Measurements from ENCODE around the gene RC3H2. TPM values are rescaled to one million over a fixed set of nuclear protein-coding genes. Genes with fewer than 3 reads are reported as not detected.

Gene RC3H2
- total and polyA plus RNA-seq, 2 experiments from 2014 or later: 17.8 to 43.7 TPM

DNA sequence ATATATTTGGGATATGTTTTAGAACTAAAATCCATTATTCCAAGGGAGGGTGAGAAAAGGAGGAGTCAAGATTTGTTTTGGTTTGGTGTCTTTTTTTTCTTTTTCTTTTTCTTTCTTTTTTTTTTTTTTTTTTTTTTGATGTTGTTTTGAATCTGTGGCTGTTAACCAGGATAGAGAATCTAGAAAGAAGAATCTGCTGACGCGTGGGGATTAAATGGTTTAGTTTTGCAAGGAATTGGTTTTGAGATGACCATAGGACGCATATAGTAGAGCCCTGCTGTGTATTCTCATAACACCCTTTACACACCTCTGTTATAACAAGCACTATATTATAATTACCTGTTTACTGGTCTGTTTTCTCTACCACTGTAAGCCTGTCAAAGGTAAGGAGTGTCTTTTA lies 45.1 kb upstream of the RC3H2 start:
- Histone ChIP-seq H3K9me3 (ENCODE audit: low read depth) (no peaks in the 10 kb centered on the region), H3K27me3 (no peaks in the 10 kb centered on the region), H3K9me2 (replicated peaks; ENCODE audit: insufficient read depth) (no peaks in the 10 kb centered on the region), H3K4me3 (no peak overlapping the region), H3K4me2 (no peak overlapping the region), H3K79me2 (peaks cover 100% of the 10 kb centered on the region), H3K27ac (no peak overlapping the region), H2AFZ (no peak overlapping the region), H4K20me1 (ENCODE audit: insufficient read depth, poor library complexity, severe bottlenecking) (peaks cover 86% of the 10 kb centered on the region), H3K4me1 (ENCODE audit: insufficient read depth) (peaks cover 16% of the 10 kb centered on the region), H3K36me3 (replicated peaks; ENCODE audit: insufficient read depth, low read depth) (no peaks in the 10 kb centered on the region)
- 98% methylated on average over 3 of the region's 3 CpGs for WGBS (ENCODE audit: low lambda C conversion rate, missing lambda C conversion rate)
- DNase-seq (ENCODE audit: low spot score): no peak
- TF ChIP-seq EZH2phosphoT487 (IDR thresholded peaks at IDR 0.05; ENCODE audit: low read depth, severe bottlenecking, unreplicated experiment) (no peak), CTCF (IDR thresholded peaks at IDR 0.05; ENCODE audit: poor library complexity) (no peak), EZH2 (IDR thresholded peaks at IDR 0.05; ENCODE audit: borderline replicate concordance) (no peak)

DNA sequence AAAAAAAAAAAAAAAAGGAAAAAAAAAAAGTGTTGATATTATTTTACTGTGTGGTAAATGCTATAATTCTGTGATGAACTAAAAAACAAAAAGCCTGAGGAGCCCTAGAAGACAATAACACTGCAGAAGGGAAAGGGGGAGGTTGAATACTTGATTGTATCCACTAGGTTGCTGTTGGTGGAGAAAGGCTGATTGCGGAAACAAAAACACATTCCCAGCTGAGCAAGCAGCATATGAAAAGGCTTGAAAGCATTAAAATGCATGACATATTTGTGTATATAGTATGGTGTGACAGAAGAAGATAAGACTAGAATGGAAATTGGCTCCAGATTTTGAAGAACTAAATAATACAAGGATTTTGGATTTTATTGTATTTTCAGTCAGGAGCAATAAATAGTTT lies 44.5 kb upstream of the RC3H2 start:
- Histone ChIP-seq H3K79me2 (peaks cover 100% of the 10 kb centered on the region), H3K27me3 (no peaks in the 10 kb centered on the region), H2AFZ (no peak overlapping the region), H3K4me3 (no peak overlapping the region), H3K4me2 (no peak overlapping the region), H4K20me1 (ENCODE audit: insufficient read depth, poor library complexity, severe bottlenecking) (peaks cover 84% of the 10 kb centered on the region), H3K9me3 (ENCODE audit: low read depth) (no peaks in the 10 kb centered on the region), H3K9me2 (replicated peaks; ENCODE audit: insufficient read depth) (no peaks in the 10 kb centered on the region), H3K36me3 (replicated peaks; ENCODE audit: insufficient read depth, low read depth) (no peaks in the 10 kb centered on the region), H3K27ac (no peak overlapping the region), H3K4me1 (ENCODE audit: insufficient read depth) (peaks cover 16% of the 10 kb centered on the region)
- TF ChIP-seq CTCF (IDR thresholded peaks at IDR 0.05; ENCODE audit: poor library complexity) (no peak), EZH2 (IDR thresholded peaks at IDR 0.05; ENCODE audit: borderline replicate concordance) (no peak), EZH2phosphoT487 (IDR thresholded peaks at IDR 0.05; ENCODE audit: low read depth, severe bottlenecking, unreplicated experiment) (no peak)
- WGBS (ENCODE audit: low lambda C conversion rate, missing lambda C conversion rate): 91% methylated on average over 1 of the region's 1 CpG
- no peak for DNase-seq (ENCODE audit: low spot score)

DNA sequence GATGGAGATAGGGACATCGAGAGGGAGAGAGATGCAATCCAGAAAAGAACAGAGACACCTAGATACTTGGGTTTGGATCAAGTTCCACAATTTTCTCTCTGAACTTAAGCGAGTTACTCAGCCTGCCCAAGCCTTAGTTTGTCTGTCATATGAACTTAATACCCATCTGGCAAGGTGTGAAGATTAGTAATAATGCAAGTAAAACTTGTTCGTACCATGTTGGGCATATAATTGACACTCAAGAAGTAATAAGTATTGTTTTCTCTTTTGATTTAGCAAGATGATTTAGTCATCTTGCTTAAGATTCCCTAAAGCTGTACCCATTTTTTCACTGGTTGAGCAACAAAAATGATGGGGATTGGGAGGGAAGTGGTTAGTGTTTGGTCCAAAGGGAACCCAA lies 43.2 kb upstream of the RC3H2 start:
- H3K9me3 ChIP-seq (ENCODE audit: low read depth): no peaks in the 10 kb centered on the region
- H3K27me3 ChIP-seq: no peaks in the 10 kb centered on the region
- H3K27ac ChIP-seq: peak overlapping the region; percentile 50
- WGBS (ENCODE audit: low lambda C conversion rate, missing lambda C conversion rate): 89% methylated on average over 3 of the region's 3 CpGs
- H3K36me3 ChIP-seq (replicated peaks; ENCODE audit: insufficient read depth, low read depth): no peaks in the 10 kb centered on the region
- TF ChIP-seq CTCF (IDR thresholded peaks at IDR 0.05; ENCODE audit: poor library complexity) (no peak), EZH2 (IDR thresholded peaks at IDR 0.05; ENCODE audit: borderline replicate concordance) (no peak), EZH2phosphoT487 (IDR thresholded peaks at IDR 0.05; ENCODE audit: low read depth, severe bottlenecking, unreplicated experiment) (no peak)
- H4K20me1 ChIP-seq (ENCODE audit: insufficient read depth, poor library complexity, severe bottlenecking): peaks cover 91% of the 10 kb centered on the region
- no peak for DNase-seq (ENCODE audit: low spot score)
- no peak overlapping the region for H2AFZ ChIP-seq
- peak overlapping the region; percentile 42 for H3K4me2 ChIP-seq
- H3K9me2 ChIP-seq (replicated peaks; ENCODE audit: insufficient read depth): no peaks in the 10 kb centered on the region
- peaks cover 6% of the 10 kb centered on the region for H3K4me1 ChIP-seq (ENCODE audit: insufficient read depth)
- peaks cover 100% of the 10 kb centered on the region for H3K79me2 ChIP-seq
- H3K4me3 ChIP-seq: no peak overlapping the region

All from hepatocyte (in vitro differentiated cells).